ENCODE data around the gene RIC8A.
A peak's percentile ranks its signal among the peaks of the same experiment; 100 is the strongest.

RIC8A gene

GRCh38 chr11:241634-242033, 34.1 kb downstream of the RIC8A start:
- no peak for DNase-seq (ENCODE audit: low spot score)
- FAIRE-seq, result no peak

- FAIRE-seq (no peak), DNase-seq (ENCODE audit: low spot score) (no peak)
These were observed 36.9 kb downstream of the RIC8A start for GRCh38 chr11:244376-244775.

GRCh38 chr11:249062-249461, 41.6 kb downstream of the RIC8A start:
- FAIRE-seq (no peak), DNase-seq (ENCODE audit: low spot score) (no peak)

- FAIRE-seq, result no peak
- no peak for DNase-seq (ENCODE audit: low spot score)
These were observed 42.8 kb downstream of the RIC8A start for GRCh38 chr11:250274-250673.

DNA sequence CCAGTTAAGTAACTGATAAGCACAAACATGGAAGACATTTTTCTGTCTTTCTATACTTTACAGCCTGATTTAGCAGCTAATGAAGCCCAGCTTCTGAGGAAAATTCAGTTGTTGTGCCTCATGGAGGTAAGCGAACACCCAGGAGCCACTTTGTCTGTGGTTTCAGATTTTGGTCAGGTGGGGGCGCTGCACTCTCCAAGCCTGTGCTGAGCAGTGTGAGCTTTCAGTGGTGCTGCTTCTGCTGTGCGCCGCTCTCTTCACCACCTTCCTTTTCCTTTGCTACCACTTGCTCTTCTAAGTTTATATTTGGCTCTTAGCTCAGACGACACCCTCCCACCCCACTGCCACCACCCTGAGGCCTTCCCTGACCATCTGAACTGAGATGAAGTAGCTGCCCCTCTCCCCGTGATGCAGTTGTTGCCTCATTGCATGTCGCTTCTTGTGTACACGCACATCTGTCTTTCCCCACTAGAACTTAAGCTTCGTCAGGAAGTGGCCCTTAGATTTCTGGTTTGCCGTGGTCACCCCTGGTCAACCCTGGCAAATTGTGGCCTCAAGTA, 43.3 kb downstream of the RIC8A start:
- peak; percentile 20 for DNase-seq (ENCODE audit: low spot score)
- no peak for FAIRE-seq

DNA sequence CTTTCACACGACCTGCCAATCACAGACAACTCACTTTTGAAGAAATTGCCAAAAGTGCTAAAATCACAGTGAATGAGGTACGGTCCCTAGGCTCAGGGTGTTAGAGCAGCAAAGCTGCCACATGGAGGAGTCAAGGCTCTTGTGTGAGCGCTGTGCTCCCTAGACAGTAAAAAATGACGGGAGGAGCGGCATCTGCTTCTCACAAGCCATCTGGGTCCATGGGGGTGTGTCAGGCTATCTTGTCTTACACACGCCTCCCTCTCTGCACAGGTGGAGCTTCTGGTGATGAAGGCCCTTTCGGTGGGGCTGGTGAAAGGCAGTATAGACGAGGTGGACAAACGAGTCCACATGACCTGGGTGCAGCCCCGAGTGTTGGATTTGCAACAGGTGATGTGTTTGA, 44.0 kb downstream of the RIC8A start:
- DNase-seq (ENCODE audit: low spot score), result no peak
- FAIRE-seq, result no peak

DNA sequence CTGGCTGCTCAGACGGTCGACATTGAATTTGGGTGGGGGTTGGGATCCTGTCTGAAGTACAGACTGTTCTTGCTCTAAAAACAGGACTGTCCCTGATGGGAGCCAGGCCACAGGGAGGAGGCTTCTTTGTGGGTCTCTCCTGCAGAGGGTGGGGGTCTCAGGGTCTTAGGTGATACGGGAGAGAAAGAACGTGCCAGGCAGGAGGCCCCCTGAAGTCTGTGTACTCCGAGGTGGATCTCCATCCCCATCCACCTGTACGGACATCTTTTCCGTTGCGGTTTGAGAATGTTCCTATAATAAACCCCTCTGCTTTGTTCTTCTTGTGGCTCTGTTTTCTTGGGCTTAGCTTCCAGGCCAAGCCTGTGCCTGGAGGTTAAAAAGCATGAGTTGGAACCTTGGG, 45.2 kb downstream of the RIC8A start:
- DNase-seq (ENCODE audit: low spot score) (no peak), FAIRE-seq (no peak)

DNA sequence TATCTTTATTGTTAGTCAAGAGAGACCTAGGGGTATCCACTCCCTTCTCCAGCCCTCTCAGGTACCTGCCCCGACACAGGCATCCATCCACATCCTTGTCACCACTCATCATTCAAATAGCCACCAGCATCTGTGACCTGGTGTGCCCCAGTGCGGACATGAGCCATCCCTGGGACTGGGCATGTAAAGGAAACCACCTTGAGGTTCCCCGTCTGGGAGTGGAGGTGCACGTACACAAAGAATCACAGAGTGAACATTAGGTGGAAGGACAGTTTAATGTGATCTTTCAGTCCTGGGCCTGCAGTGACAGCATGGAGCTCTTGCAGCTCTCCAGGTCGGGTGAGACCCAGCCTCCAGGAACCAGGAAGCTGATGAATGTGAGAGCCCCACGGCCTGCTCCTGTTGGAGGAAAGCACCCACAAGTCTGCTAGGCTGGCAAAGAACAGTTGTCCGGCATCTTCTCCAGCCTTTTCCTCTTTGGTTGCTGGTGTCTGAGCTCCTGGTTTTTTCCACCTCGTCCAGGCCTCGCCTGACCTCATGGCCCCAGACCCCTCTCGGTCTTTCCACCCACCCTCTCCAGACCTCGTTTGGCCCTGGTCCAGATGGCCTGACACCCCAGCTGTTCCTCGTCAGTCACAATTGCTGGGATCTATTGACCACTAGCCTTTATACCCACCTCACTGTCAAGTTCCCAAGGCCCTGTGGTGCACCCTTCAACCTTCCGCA, 45.8 kb downstream of the RIC8A start:
- DNase-seq (ENCODE audit: low spot score) (no peak), FAIRE-seq (no peak)

DNA sequence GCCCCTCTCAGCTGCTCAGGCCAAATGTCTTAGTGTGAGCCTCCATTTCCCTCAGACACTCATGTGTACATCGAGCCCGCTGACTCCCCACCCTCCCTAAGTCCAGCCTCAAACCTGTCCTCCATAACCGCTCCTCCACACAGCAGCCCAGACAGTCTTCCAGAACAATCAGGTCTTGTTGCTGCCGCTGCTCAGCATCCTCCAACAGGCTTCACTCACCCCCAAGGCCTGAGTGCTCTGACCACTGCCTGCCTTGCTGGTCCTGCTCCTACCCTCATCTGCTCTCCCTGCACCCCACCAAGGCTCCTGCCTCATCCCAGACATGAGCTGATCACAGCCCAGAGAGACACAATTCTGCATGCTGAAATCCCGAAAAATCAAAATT, 46.4 kb downstream of the RIC8A start:
- FAIRE-seq (no peak), DNase-seq (ENCODE audit: low spot score) (no peak)

DNA sequence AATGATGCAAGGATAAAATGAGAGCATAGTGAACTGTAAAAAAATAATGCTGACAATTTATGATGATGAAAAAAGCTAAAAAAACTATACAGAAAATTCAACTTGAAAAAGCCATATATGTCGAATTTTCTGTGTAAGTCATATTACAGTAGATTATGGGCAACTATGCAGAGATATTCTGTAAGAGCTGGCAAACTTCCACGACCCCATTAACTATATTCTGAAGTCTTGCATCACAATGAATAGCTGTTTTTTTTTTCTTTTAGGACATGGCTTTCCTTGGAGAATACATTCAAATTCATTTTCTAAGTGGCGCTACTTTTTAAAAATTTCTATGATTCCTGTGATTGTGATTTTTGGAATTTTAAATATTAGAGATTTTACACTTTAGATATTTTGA, 47.7 kb downstream of the RIC8A start:
- DNase-seq (ENCODE audit: low spot score) (no peak), FAIRE-seq (no peak)

DNA sequence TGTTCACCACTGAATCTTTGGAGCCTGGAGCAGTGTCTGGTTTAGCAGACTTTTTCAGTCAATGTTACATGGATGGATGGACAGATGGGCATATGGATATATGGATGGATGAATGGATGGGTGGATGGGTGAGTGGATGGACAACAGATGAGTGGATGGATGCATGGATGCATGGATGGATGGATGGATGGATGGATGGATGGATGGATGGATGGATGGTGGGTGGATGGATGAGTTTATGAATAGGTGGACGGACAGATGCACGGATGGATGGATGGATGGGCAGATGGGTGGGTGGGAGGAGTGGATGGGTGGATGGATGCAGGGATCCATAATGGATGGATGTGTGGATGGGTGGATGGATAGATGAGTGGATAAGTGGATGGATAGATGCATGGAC, 48.3 kb downstream of the RIC8A start:
- FAIRE-seq (no peak), DNase-seq (ENCODE audit: low spot score) (no peak)

DNA sequence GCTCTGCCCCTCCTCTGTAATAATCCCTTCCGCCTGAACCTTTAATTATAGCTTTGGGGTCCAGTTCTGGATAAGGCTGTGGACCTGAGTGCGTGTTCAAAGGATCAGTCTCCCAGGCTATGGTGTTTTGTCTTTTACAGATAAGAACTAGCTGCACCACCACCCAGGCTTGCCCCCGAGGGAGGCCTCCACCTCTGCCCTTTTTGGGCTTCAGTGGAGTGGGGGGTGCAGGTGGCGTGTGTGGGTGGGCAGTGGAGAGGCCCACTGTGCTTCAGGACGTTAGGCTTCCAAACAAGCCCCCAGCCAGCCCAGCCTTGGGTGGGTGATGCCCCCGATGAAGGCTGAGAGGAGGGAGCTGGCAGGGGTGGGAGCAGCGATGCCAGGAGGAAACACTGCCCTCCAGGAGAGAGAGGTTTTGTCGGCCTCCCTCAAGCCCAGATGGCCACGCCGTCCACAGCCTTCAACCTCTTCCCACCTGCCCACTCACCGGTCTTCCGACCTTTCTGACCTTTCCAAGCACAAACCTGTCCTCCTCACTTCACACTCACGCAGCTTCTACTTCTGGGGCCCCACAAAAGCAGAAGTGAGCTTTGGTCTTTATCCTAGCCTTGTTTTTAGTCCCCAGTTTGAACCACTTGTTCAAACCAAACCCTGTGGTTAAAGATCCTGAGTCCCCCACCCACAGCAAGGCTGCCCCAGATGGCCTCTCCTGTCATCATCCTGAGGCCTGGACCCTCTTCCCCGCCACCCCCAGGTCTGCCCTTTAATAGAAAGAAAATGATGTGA, 49.6 kb downstream of the RIC8A start:
- DNase-seq (ENCODE audit: low spot score) (no peak), FAIRE-seq (no peak)

GRCh38 chr11:257766-258493, 50.4 kb downstream of the RIC8A start:
- no peak for FAIRE-seq
- no peak for DNase-seq (ENCODE audit: low spot score)

DNA sequence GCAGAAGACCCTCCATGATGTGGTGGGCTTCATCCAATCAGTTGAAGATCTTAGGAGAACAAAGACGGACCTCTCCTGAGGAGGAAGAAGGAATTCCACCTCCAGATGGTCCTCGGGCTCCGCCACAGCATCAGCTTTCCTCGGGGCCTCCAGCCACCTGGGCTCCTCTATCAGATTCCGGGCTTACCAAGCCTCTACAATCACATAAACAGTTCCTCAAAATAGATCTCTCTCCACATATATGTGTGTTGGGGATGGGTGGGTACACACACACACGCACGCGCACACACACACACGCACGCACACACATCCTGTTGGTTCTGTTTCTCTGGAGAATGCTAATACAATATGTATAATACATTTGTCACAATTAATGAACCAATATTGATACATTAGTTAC, 51.9 kb downstream of the RIC8A start:
- FAIRE-seq (no peak), DNase-seq (ENCODE audit: low spot score) (no peak)

DNA sequence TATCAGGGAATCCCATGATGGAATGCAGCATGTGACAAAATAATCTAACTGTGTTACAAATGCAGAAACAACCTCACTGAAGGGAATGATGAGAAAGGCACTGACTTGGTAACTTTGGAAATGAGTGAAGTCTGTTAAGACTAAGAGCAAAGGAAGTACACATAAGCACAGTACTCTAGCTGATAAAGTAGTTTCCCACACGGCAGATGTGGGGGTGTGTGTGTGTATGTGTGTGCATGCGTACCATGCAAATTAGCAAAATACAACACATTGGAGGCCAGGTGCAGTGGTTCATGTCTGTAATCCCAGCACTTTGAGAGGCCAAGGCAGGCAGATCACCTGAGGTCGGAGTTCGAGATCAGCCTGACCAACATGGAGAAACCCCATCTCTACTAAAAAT, 54.1 kb downstream of the RIC8A start:
- FAIRE-seq, result no peak

More for the DNA sequence above, 54.1 kb downstream of the RIC8A start:
- no peak for DNase-seq (ENCODE audit: low spot score)

Measured in urothelium cell line (cell line).